HG03280 (cell line): ENCODE data around the gene PAN2.
"Not testable (repeated sequence)": the region's sequence is repeated elsewhere in the genome, so short reads cannot be mapped to it uniquely, and the experiment has no call there.

Experiments used
- ATAC-seq: cut with Tn5 transposase; IDR thresholded peaks from one replicate; pipeline ENCODE4 v1.9.1; 2021; ENCODE audit warnings: mild to moderate bottlenecking, moderate library complexity; ENCODE audit not compliant: unreplicated experiment

PAN2 gene

DNA sequence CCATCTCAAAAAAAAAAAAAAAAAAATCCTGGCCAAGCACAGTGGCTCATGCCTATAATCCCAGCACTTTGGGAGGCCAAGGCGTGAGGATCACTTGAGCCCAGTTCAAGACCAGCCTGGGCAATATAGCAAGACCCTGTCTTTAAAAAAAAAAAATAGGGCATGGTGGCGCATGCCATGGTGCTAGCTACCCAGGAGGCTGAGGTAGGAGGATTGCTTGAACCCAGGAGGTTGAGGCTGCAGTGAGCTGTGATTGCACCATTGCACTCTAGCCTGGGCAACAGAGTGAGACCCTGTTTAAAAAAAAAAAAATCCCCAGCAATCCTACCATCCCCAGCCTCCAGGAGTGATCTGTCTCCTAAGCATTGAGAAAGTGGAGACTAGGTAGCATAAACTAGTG, 8.5 kb upstream of the PAN2 start:
- ATAC-seq: not testable (repeated sequence)

DNA sequence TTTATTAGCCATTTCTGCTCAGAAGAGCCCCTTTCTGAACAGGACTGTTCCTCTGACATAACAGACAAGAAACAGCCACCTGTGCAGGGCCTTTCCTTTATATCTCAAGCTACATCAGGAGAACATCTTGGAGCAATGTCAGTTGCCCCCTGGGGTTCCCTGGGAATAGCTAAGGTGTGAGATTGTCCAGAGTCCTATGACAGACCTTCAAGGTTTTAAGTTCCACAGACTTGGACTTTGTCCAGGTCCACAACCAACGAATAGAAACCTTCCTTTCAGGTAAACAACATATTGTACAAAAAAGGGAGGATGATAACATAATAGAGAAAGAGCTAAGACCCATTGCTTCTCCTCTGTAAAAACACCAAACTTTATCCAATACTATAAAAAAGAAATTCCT, 7.8 kb upstream of the PAN2 start:
- ATAC-seq: no peak

- no peak for ATAC-seq
These were observed 5.3 kb upstream of the PAN2 start for GRCh38 chr12:56339158-56339422.

DNA sequence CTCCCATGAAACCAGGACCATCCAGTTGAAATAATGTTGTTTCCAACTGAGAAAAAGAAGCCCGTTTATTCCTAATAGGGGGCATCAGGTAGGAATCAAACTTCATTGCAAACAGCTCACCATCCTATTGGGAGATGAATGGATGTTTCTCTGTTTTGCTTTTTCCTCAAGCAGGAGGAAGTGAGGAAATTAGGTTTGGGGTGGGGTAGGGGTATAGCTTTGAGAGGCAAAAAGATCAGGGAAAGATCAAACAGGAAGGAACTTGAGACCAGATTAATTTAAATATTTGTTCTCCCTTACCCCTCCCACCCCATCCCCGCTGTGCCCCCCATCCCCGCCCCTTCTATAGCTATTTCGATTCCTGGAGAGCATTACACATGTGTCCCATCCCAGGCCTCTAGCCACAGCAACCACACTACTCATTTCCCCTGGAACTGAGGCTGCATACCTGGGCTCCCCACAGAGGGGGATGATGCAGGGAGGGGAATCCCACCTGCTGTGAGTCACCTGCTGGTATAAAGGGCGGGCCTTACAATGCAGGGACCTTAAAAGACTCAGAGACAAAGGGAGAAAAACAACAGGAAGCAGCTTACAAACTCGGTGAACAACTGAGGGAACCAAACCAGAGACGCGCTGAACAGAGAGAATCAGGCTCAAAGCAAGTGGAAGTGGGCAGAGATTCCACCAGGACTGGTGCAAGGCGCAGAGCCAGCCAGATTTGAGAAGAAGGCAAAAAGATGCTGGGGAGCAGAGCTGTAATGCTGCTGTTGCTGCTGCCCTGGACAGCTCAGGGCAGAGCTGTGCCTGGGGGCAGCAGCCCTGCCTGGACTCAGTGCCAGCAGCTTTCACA, 4.7 kb upstream of the PAN2 start, which contains the start of gene IL23A:
TSS of gene IL23A (plus strand) at position 577 of the 850 bp plus-strand sequence. CDS start at position 738, 161 bp downstream.
- ATAC-seq: peak; percentile 31

GRCh38 chr12:56337753-56338251, 4.0 kb upstream of the PAN2 start:
- no peak for ATAC-seq

DNA sequence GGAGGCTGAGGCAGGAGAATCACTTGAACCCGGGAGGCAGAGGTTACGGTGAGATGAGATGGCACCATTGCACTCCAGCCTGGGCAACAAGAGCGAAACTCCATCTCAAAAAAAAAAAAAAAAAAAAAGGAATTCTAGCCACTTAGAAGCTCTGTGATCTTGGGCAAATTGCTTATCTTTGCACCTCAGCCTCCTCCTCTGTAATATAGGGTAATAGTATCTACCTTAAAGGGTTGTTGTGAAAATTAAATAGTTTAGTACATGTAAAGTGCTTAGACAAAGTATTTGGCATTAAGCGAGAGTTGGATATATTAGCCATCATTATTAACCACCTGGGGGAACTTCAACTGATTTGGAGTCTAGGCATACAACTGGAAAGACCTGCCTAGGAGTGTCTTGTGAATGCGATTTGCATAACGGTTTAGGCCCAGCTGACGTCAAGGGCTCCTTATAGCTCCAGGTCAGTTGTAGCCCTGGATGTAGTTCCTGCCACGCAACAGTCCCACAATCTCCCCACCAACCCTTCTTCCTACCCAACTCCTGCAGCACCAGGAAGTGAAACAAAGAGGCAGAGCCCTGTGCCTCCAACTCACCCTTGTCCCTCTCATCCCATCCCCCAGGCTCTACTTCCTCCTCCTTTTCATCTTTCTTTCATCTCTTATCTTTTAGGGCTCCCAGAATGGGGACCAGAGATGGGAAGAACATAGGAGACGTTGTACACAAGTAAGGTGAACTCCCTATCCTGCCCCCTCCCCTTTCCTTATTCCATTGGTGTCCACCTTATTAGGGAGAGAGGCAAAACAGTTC, 2.8 kb upstream of the PAN2 start:
- ATAC-seq: no peak

DNA sequence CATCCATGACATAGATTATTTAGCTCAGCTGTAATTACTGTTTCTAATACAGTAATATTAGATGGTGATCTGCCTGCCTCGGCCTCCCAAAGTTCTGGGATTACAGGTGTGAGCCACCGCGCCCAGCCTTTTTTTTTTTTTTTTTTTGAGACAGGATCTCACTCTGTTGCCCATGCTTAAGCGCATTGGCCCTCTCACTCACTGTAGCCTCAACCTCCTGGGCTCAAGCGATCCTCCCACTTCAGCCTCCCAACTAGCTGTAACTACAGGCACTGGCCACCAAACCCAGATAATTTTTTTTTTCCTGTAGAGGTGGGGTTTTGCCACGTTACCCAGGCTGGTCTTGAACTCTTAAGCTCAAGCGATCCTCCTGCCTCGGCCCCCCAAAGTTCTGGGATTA, 1.7 kb upstream of the PAN2 start:
- not testable (repeated sequence) for ATAC-seq

DNA sequence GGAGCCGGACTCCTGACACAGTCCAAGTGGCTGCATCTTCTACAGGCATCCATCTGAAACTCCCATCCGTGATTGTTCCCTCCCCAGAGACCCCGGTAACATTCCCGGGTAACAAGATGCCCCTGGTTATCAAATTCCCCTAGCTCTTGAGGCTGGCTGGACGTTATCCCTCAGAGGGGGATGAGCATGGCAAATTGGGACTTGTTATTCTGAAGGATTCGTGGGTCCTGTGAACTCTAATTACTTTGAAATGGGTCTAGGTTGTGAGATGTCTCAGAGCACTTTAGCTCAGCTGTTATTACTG, 642 bp upstream of the PAN2 start:
- ATAC-seq: no peak

- ATAC-seq: no peak
These were observed 562 bp downstream of the PAN2 start for GRCh38 chr12:56333197-56333678.

DNA sequence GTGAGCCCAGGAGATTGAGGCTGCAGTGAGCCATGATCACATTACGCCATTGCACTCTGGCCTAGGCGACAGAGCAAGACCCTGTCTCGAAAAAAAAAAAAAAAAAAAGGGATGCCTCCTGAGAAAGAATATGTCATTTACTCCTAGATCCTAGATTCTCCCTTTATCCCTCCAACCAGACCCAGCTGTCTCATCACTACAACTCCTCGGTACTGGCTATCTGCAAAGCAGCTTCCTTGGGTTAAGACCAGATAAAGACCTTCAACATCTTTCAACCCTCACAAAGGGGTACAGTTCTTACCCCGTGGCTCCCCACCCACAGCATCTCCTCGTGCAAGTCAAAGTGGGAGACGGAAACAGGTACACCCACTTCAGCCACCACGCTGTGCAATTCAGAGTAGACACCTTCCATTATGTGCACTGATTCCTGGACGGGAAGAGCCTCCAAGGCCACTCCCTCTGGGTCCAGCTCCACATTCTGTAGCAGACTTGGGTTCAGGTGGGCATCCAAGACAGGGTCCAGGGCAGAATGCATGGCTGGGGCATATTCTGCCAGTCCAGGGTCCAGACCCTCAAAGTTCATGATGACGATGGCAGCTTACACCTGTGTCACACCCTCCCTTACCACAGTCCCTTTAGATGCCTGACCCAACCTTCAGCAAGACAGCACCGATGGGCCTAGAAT, 1.1 kb downstream of the PAN2 start:
- ATAC-seq: no peak

DNA sequence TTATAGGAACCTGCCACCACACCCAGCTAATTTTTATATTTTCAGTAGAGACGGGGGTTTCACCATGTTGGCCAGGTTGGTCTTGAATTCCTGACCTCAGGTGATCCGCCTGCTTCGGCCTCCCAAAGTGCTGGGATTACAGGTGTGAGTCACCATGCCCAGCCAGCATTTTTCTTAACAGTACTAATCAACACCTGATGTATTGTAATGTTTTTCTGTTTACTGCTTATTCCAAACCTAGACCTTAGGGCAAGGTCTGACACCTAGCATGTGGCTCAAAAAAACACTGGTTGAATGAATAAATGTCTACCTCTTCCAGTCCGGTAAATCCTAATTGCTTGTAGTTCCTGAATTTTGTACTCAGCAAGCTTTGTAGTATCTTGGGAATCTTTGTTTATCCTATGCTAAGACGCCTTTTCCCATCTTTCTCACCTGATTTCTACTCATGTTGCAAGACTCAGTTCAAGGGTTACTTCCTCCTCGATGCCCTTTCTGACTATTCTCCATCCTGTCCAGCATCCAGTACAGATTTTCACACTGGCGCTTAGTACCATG, 2.8 kb downstream of the PAN2 start:
- ATAC-seq: no peak

- ATAC-seq: no peak
These were observed 7.3 kb downstream of the PAN2 start for GRCh38 chr12:56326533-56326932.

DNA sequence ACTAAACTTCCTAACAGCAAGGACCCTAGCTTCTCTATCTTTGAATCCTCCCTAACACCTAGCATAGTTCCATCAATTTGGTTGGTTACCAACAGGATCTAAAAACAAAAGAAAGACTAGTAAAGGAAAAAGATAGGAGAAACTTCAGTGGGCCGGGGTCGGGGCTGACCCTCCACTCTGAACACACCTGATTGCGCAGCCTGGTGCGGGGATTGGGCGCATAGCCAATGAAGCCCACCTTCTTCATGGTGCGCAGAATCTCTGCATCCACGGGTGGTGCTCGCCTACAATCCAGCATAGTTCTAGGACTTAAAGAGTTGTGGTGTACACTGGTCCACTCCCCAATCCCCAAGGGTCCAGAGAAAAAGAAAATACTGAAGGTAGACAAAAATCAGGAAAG, 7.7 kb downstream of the PAN2 start:
- no peak for ATAC-seq

GRCh38 chr12:56324206-56324605, 9.6 kb downstream of the PAN2 start:
- ATAC-seq: no peak

GRCh38 chr12:56321610-56322009, 12.2 kb downstream of the PAN2 start:
- ATAC-seq: not testable (repeated sequence)

- no peak for ATAC-seq
These were observed 12.8 kb downstream of the PAN2 start for GRCh38 chr12:56321027-56321426.

GRCh38 chr12:56317675-56318074, 16.1 kb downstream of the PAN2 start:
- no peak for ATAC-seq

DNA sequence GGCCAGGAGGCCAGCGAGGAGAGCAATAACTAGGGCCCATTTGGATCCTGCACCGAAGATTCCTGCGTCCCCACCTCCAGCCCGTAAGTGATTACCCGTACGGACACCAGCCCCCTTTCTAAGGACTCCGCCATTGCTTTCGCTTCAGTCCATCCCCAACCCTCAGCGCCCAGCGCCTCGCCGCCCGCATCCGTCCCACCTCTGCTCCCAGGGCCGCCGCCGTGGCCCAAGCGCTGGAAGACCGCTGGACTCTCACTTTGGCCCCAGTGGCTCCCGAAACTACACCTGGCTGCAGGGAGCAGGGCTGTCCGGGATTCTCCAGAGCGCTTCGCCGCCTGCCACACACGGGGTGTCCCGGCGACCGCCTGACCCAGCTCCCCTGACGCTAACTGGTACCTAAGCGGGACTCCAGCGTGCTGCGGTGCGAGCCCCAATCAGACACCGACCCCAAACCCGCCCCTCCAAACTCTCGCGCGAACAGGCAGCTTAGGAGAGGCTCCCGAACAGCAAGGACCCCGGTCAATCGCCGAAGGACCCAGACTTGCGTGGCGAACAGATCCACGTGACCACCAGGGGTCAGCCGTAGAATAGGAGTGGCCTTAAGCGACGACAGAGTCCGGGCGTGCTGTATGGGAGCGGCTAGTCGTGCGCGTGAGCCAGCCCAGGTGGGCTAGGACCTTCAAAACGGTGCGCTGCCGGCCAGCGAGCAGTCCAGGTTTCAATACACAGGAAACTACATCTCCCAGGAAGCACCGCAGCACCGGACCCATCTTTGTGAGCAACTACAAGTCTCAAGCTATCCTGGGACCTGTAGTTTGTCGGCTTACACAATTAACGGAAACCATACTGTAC, 18.0 kb downstream of the PAN2 start, which contains the start of gene CNPY2:
TSS of gene CNPY2 (minus strand) at position 367 of the 852 bp plus-strand sequence. CDS start 771 bp downstream, outside the sequence.
- peak; percentile 86 for ATAC-seq

GRCh38 chr12:56315249-56315621, 18.6 kb downstream of the PAN2 start:
- ATAC-seq: no peak

DNA sequence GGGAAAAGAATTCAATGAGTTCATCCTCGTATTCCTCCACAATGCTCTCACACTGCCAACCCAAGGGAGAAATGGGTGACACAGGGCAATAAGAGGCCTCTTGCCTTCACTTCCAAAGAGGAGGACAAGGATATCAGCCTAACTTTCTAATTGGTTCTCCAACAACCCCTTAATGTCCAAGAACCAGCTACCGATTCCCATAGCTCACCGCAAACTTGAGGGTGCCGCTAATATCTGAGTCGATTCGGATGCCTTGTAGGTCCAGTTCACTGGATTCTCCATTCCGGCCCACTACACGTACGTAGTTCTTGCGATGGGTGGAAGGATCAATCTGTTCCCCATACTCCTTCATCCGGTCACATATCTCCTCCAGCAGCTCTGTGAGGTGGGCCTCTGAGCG, 22.8 kb downstream of the PAN2 start:
- ATAC-seq: no peak
